Measurements from ENCODE around the gene C6orf120.

The C6orf120 gene

DNA sequence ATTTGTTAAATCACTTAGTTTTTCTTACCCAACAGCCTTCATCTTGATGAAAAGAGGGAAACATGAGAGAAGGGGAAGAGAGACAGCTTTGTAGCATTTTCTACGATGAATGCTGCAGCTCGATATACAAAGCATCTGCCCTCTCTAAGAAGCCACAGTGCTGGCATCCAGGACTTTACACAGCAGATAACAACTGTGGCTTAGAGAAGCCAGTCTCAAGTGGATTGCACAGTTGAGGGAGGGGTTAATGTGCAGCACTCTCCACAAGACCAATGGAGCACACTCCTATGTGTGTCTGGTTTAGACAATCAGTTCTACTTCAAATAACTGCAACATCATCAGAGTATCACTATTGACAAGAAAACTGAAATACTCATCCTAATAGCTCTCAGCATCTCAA, 5.8 kb downstream of the C6orf120 start:
- TF ChIP-seq, protein P1, sequence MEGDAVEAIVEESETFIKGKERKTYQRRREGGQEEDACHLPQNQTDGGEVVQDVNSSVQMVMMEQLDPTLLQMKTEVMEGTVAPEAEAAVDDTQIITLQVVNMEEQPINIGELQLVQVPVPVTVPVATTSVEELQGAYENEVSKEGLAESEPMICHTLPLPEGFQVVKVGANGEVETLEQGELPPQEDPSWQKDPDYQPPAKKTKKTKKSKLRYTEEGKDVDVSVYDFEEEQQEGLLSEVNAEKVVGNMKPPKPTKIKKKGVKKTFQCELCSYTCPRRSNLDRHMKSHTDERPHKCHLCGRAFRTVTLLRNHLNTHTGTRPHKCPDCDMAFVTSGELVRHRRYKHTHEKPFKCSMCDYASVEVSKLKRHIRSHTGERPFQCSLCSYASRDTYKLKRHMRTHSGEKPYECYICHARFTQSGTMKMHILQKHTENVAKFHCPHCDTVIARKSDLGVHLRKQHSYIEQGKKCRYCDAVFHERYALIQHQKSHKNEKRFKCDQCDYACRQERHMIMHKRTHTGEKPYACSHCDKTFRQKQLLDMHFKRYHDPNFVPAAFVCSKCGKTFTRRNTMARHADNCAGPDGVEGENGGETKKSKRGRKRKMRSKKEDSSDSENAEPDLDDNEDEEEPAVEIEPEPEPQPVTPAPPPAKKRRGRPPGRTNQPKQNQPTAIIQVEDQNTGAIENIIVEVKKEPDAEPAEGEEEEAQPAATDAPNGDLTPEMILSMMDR (IDR thresholded peaks at IDR 0.05; ENCODE audit: low read depth, low read length, missing control alignments) = no peak
- H3K4me3 ChIP-seq (ENCODE audit: low read depth, low read length) = no peak overlapping the region
- in situ Hi-C loops (cut with HindIII; ENCODE audit: low sequenced_read_pairs) = no loop called here
- no peak for DNase-seq (ENCODE audit: low read depth)

DNA sequence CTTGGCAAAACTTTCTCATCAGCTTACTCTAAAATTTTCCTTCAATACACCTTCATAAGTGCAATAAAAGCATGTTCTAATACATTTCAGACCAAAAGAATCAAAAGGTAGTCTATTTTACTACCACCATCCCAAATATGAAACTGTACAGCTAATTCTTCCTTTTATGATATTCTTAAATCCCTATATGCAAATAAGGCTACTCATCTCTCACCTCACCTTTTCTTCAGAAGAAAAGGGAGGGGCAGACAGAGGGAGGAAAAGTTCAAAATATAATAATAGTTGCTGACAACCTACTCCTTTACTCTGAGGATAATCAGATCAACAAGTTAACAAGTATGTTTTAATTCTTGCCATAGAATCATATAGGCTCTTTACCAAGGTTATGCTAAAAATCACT, 7.4 kb downstream of the C6orf120 start:
- TF ChIP-seq, protein P1 (IDR thresholded peaks at IDR 0.05; ENCODE audit: low read depth, low read length, missing control alignments) = no peak
- no peak overlapping the region for H3K4me3 ChIP-seq (ENCODE audit: low read depth, low read length)
- in situ Hi-C loops (cut with HindIII; ENCODE audit: low sequenced_read_pairs) = no loop called here
- DNase-seq (ENCODE audit: low read depth) = no peak

DNA sequence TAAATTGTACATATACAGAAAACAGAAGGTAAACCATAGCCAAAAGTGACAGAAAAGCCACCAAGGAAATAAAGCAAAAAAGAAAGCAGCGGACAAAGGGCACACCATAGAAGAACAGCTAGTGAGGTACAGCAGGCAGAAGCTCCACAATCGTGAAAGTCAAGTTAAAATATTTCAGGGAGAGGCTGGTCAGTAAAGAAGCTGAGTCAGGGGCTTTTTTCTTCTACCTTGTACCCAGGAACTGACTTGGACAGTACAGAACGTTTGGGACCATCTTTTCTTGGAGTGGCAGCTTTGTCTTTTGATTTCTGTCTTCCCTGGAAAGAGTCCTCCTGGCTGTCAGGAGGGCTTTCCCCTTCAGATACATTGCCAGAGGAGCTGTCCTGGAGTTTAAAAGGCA, 8.1 kb downstream of the C6orf120 start:
- in situ Hi-C loops (cut with HindIII; ENCODE audit: low sequenced_read_pairs) = no loop called here
- TF ChIP-seq, protein P1 (IDR thresholded peaks at IDR 0.05; ENCODE audit: low read depth, low read length, missing control alignments) = no peak
- no peak overlapping the region for H3K4me3 ChIP-seq (ENCODE audit: low read depth, low read length)
- no peak for DNase-seq (ENCODE audit: low read depth)

DNA sequence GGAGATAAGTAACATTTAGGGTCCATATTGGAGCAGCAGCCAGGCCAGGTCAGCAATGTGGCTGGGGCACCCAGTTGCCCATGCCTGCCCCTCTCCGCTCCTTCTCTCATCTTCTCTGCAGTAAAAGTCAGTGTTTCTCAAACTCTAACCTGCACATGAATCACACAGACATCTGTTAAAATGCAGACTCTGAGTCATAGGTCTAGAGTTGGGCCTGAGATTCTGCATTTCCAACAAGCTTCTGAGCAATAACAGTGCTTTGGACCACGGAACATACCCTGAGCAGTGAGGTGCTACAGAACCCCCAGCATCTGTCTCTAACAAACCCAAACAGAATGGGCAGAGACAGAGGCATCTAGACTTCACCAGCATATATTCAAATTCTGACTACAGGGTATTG, 12.3 kb downstream of the C6orf120 start:
- H3K4me3 ChIP-seq (ENCODE audit: low read depth, low read length) = no peak overlapping the region
- DNase-seq (ENCODE audit: low read depth) = no peak
- in situ Hi-C loops (cut with HindIII; ENCODE audit: low sequenced_read_pairs) = no loop called here
- TF ChIP-seq, protein P1 (IDR thresholded peaks at IDR 0.05; ENCODE audit: low read depth, low read length, missing control alignments) = no peak

DNA sequence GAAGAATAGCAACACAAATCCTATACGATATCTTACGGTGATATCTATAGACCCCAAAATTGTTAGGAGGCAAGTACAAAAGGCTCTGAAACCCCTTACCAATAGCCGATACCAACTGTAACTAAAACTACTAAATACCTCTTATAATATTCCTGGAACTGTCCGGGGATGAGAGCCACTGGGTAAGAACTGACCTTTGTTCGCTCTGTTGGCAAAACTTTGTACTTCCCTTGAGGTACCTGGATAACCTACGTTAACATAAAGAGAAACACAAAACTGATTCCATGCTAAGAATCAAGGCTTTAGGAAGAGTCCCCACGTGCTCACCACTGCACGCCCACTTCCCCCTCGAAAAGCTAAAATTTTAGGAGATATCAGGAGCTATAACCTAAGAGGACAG, 12.7 kb downstream of the C6orf120 start:
- DNase-seq (ENCODE audit: low read depth) = no peak
- no peak overlapping the region for H3K4me3 ChIP-seq (ENCODE audit: low read depth, low read length)
- in situ Hi-C loops (cut with HindIII; ENCODE audit: low sequenced_read_pairs) = no loop called here
- TF ChIP-seq, protein P1 (IDR thresholded peaks at IDR 0.05; ENCODE audit: low read depth, low read length, missing control alignments) = no peak

DNA sequence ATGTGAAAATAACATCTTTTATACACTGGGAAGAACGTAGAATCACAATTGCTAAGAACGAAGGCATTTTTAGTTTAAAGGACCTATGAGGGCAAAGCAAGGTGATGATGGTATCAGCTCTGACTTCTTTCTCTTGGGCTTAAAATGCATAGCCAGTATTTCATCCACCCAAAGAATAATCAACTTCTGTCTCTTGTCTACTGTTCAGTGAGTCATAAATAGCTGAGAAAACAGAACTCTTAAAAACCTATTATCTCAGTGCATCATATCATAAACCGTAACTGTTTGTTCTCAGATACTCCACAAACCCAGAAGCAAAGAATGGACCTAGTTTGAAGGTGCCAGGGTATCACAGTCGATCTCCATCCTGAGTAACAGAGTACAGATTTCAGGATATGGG, 17.2 kb downstream of the C6orf120 start:
- in situ Hi-C loops (cut with HindIII; ENCODE audit: low sequenced_read_pairs) = no loop called here
- TF ChIP-seq, protein P1 (IDR thresholded peaks at IDR 0.05; ENCODE audit: low read depth, low read length, missing control alignments) = no peak
- no peak overlapping the region for H3K4me3 ChIP-seq (ENCODE audit: low read depth, low read length)
- DNase-seq (ENCODE audit: low read depth) = no peak
